Coronary artery (tissue), 2 donors: Measurements from ENCODE around the gene BCL11A.

ENCODE experiments used
- DNase-seq: peaks from one replicate; pipeline ENCODE4 v3.0.0-alpha.2; 2017; ENCODE audit warnings: low spot score
- H3K27ac ChIP-seq, 2 donors: fragments of 200-600 bp; sonication (generic); one replicate each; pipeline ENCODE4 v1.5.1; 2016 to 2019
- H3K4me3 ChIP-seq: fragments of 200-600 bp; sonication (generic); 2 replicates; pipeline ENCODE4 v1.5.1; 2016; ENCODE audit warnings: mild to moderate bottlenecking, moderate library complexity
- CTCF ChIP-seq: fragments of 200-600 bp; sonication (generic); IDR thresholded peaks from one replicate; pipeline ENCODE4 v1.5.1; 2019; ENCODE audit warnings: antibody characterized with exemption

Gene BCL11A

GRCh38 chr2:60527762-60528161 lies 25.7 kb downstream of the BCL11A start:
- Histone ChIP-seq H3K4me3 (no peak overlapping the region), H3K27ac (no peak overlapping the region)
- no peak for DNase-seq
- no peak for TF ChIP-seq CTCF

- Histone ChIP-seq H3K4me3 (no peak overlapping the region), H3K27ac (no peak overlapping the region)
- no peak for DNase-seq
- TF ChIP-seq CTCF: no peak
Measured at GRCh38 chr2:60526623-60527022, 26.8 kb downstream of the BCL11A start.

GRCh38 chr2:60525899-60526298 lies 27.6 kb downstream of the BCL11A start:
- no peak for TF ChIP-seq CTCF
- no peak for DNase-seq
- Histone ChIP-seq H3K27ac (no peak overlapping the region), H3K4me3 (no peak overlapping the region)

GRCh38 chr2:60524874-60525273 lies 28.6 kb downstream of the BCL11A start:
- no peak overlapping the region for H3K27ac ChIP-seq
- TF ChIP-seq CTCF: no peak

GRCh38 chr2:60523963-60524362 lies 29.5 kb downstream of the BCL11A start:
- Histone ChIP-seq H3K4me3 (no peak overlapping the region), H3K27ac (no peak overlapping the region)
- no peak for DNase-seq
- no peak for TF ChIP-seq CTCF

More at GRCh38 chr2:60524874-60525273, 28.6 kb downstream of the BCL11A start:
- no peak for DNase-seq
- H3K4me3 ChIP-seq: no peak overlapping the region

GRCh38 chr2:60522462-60522861 lies 31.0 kb downstream of the BCL11A start:
- no peak overlapping the region for H3K27ac ChIP-seq
- no peak for DNase-seq
- TF ChIP-seq CTCF: no peak
- H3K4me3 ChIP-seq: no peak overlapping the region

GRCh38 chr2:60521626-60522025 lies 31.8 kb downstream of the BCL11A start:
- H3K27ac ChIP-seq: no peak overlapping the region

More at GRCh38 chr2:60521626-60522025, 31.8 kb downstream of the BCL11A start:
- DNase-seq: no peak
- no peak overlapping the region for H3K4me3 ChIP-seq
- TF ChIP-seq CTCF: no peak
